Esophagus squamous epithelium (tissue), 5 donors: ENCODE measurements around the gene CLIP4. TPM values are rescaled to one million over a fixed set of nuclear protein-coding genes. Genes with fewer than 3 reads are reported as not detected.

Experiments used
- DNase-seq: peaks from one replicate; lab custom pipeline; 2025; lab: John Stamatoyannopoulos, UW
- H3K27ac ChIP-seq, 4 donors: fragments of 200-600 bp; sonication (generic); one replicate each; pipeline ENCODE4 v1.5.1; 2016 to 2019; ENCODE audit warnings: mild to moderate bottlenecking in 1 of 4
- H3K27me3 ChIP-seq, 4 donors: fragments of 200-600 bp; sonication (generic); 1 replicate in 3 of 4; 2 replicates in 1 of 4; pipeline versions ENCODE4 v1.5.1 to v1.6.0; 2017 to 2021; ENCODE audit warnings: antibody characterized with exemption in 1 of 4
- H3K36me3 ChIP-seq, 3 donors: fragments of 200-600 bp; sonication (generic); one replicate each; pipeline ENCODE4 v1.5.1; 2016 to 2019
- H3K4me1 ChIP-seq, 3 donors: fragments of 200-600 bp; sonication (generic); one replicate each; pipeline ENCODE4 v1.5.1; 2017 to 2019
- H3K4me3 ChIP-seq, 4 donors: fragments of 200-600 bp; sonication (generic); 1 replicate in 3 of 4; 2 replicates in 1 of 4; pipeline ENCODE4 v1.5.1; 2016 to 2019; ENCODE audit warnings: mild to moderate bottlenecking in 2 of 4, moderate library complexity in 1 of 4
- H3K9me3 ChIP-seq, 3 donors: fragments of 200-600 bp; sonication (generic); one replicate each; pipeline ENCODE4 v1.5.1; 2016 to 2019
- POLR2A ChIP-seq, 4 donors: fragments of 450-650 bp; IDR thresholded peaks; one replicate each; pipeline ENCODE4 v1.6.1; 2017; ENCODE audit warnings: antibody characterized with exemption in 4 of 4, mild to moderate bottlenecking in 4 of 4, moderate library complexity in 3 of 4
- WGBS, 2 donors: methylation state at CpG; one replicate each; pipeline ENCODE4 v1.1.5; 2018; 5-methylcytosine and 5-hydroxymethylcytosine counted together
- intact Hi-C: fragments of 100-400 bp; cut with DNase I; formaldehyde crosslinking; loops from one replicate; pipeline ENCODE4 v1.15.0; 2022
- total RNA-seq, 4 donors: library from RNA; depleted of rRNA; stranded (reverse); fragments of >200 nt; gene quantifications; one replicate each; pipeline ENCODE4 v1.1.0, GENCODE V29; 2016
- TF ChIP-seq, protein P1 (sequence below), 6 experiments: fragments of 450-650 bp in 4 of 6; fragments of 200-600 bp in 2 of 6; sonication (generic) in 2 of 6; IDR thresholded peaks; one replicate each; pipeline ENCODE4 v1.5.1; 2016 to 2019; ENCODE audit warnings: antibody characterized with exemption in 6 of 6, mild to moderate bottlenecking in 4 of 6, moderate library complexity in 4 of 6
- donor health status: DM: yes; HTN: yes; CAD: no.

Gene CLIP4
- total RNA-seq, 4 donors from 2014 or later, result 39.7 to 85.3 (median 46.5) TPM

- no peak for DNase-seq
- no peak for TF ChIP-seq POLR2A (IDR thresholded peaks at IDR 0.05)
- TF ChIP-seq, protein P1, sequence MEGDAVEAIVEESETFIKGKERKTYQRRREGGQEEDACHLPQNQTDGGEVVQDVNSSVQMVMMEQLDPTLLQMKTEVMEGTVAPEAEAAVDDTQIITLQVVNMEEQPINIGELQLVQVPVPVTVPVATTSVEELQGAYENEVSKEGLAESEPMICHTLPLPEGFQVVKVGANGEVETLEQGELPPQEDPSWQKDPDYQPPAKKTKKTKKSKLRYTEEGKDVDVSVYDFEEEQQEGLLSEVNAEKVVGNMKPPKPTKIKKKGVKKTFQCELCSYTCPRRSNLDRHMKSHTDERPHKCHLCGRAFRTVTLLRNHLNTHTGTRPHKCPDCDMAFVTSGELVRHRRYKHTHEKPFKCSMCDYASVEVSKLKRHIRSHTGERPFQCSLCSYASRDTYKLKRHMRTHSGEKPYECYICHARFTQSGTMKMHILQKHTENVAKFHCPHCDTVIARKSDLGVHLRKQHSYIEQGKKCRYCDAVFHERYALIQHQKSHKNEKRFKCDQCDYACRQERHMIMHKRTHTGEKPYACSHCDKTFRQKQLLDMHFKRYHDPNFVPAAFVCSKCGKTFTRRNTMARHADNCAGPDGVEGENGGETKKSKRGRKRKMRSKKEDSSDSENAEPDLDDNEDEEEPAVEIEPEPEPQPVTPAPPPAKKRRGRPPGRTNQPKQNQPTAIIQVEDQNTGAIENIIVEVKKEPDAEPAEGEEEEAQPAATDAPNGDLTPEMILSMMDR (IDR thresholded peaks at IDR 0.05), result no peak
- WGBS, 2 donors, result 60 to 70% methylated on average over 3 to 6 of the region's 7 CpGs
- H3K27me3 ChIP-seq, result peaks cover 0 to 45% (median 0%) of the 10 kb centered on the region in 4 donors
- H3K9me3 ChIP-seq, result no peaks in the 10 kb centered on the region
- H3K4me3 ChIP-seq, result no peak overlapping the region
- H3K27ac ChIP-seq, result no peak overlapping the region
- peaks cover 0 to 23% (median 5%) of the 10 kb centered on the region in 3 donors for H3K4me1 ChIP-seq
- no peaks in the 10 kb centered on the region for H3K36me3 ChIP-seq
- intact Hi-C loops, result no loop called here
These were observed 111.6 kb downstream of the CLIP4 start for GRCh38 chr2:29226808-29227207.

GRCh38 chr2:29227935-29228675 is 112.9 kb downstream of the CLIP4 start:
- no peak for DNase-seq
- no peaks in the 10 kb centered on the region for H3K36me3 ChIP-seq
- peaks cover 0 to 45% (median 0%) of the 10 kb centered on the region in 4 donors for H3K27me3 ChIP-seq
- H3K27ac ChIP-seq, result no peak overlapping the region
- H3K4me1 ChIP-seq, result peaks cover 0 to 32% (median 5%) of the 10 kb centered on the region in 3 donors
- H3K9me3 ChIP-seq, result no peaks in the 10 kb centered on the region
- TF ChIP-seq, protein P1 (IDR thresholded peaks at IDR 0.05), result no peak
- TF ChIP-seq POLR2A (IDR thresholded peaks at IDR 0.05), result no peak
- intact Hi-C loops, result no loop called here
- no peak overlapping the region for H3K4me3 ChIP-seq
- WGBS, 2 donors, result 58 to 67% methylated on average over 3 to 12 of the region's 15 CpGs

DNA sequence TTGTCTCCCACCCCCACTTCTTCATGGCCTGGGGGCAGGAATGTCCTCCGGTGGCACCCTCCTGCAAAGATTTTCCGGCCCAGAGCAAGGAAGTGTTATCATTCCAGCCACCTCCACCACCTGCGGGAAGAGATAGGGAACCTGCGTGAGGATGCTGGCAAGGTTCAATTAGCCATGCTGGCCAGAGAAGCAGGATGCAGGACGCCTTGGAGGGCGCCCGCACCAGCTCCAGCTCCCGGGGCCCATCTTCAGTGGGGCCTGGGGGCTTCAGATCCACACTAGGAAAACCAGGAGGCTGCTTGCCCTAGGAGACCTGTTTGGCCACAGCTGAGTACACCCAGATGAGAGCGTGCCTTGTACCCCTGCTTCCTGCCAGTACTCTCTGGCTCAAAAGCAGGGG is 113.7 kb downstream of the CLIP4 start:
- peaks cover 0 to 31% (median 7%) of the 10 kb centered on the region in 3 donors for H3K4me1 ChIP-seq
- no peaks in the 10 kb centered on the region for H3K36me3 ChIP-seq
- TF ChIP-seq, protein P1 (IDR thresholded peaks at IDR 0.05), result no peak
- TF ChIP-seq POLR2A (IDR thresholded peaks at IDR 0.05), result no peak
- no peaks in the 10 kb centered on the region for H3K9me3 ChIP-seq
- no peak overlapping the region for H3K4me3 ChIP-seq
- 27 to 40% methylated on average over 1 to 2 of the region's 9 CpGs for WGBS, 2 donors
- H3K27ac ChIP-seq, result no peak overlapping the region
- H3K27me3 ChIP-seq, result peaks cover 0 to 45% (median 0%) of the 10 kb centered on the region in 4 donors
- intact Hi-C loops, result no loop called here
- DNase-seq, result no peak

- H3K4me1 ChIP-seq, result peaks cover 0 to 31% (median 6%) of the 10 kb centered on the region in 3 donors
- WGBS, 2 donors, result 75 to 87% methylated on average over 3 to 4 of the region's 9 CpGs
- no peak for DNase-seq
- no peak overlapping the region for H3K27ac ChIP-seq
- H3K36me3 ChIP-seq, result no peaks in the 10 kb centered on the region
- no peaks in the 10 kb centered on the region for H3K9me3 ChIP-seq
- intact Hi-C loops, result no loop called here
- TF ChIP-seq, protein P1 (IDR thresholded peaks at IDR 0.05), result no peak
- no peak for TF ChIP-seq POLR2A (IDR thresholded peaks at IDR 0.05)
- H3K27me3 ChIP-seq, result peaks cover 0 to 45% (median 0%) of the 10 kb centered on the region in 4 donors
- H3K4me3 ChIP-seq, result no peak overlapping the region
These were observed 114.4 kb downstream of the CLIP4 start for GRCh38 chr2:29229640-29230039.

DNA sequence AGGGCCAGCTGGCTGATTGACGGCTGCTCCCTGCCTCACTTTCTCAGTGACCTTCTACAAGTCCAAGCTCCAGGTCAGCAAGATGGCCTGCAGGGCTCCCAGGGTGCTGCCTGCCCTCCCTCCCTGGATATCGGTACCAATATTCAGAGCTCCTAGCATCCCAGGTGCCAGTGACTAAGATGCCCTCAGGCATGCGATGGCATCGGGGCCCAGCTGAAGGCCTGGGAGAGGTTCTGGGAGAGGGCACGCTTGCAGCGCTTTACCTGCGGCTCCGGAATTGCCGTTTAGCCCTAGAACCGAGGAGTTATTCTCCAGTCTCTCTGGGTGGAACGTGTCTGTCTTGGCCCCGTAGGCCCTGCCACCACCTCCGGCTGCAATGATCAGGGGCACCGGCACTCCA is 116.8 kb downstream of the CLIP4 start:
- WGBS, 2 donors, result 67 to 100% methylated on average over 1 to 4 of the region's 14 CpGs
- H3K36me3 ChIP-seq, result no peaks in the 10 kb centered on the region
- peaks cover 0 to 33% (median 0%) of the 10 kb centered on the region in 4 donors for H3K27me3 ChIP-seq
- H3K4me3 ChIP-seq, result no peak overlapping the region
- no peak for DNase-seq
- peaks cover 0 to 31% (median 6%) of the 10 kb centered on the region in 3 donors for H3K4me1 ChIP-seq
- intact Hi-C loops, result no loop called here
- H3K9me3 ChIP-seq, result no peaks in the 10 kb centered on the region
- TF ChIP-seq, protein P1 (IDR thresholded peaks at IDR 0.05), result no peak
- TF ChIP-seq POLR2A (IDR thresholded peaks at IDR 0.05), result no peak
- no peak overlapping the region for H3K27ac ChIP-seq
